BLaER1 (cell line): Measurements from ENCODE around the gene SEPTIN14.
"Not testable (repeated sequence)": the region's sequence is repeated elsewhere in the genome, so short reads cannot be mapped to it uniquely, and the experiment has no call there.

ENCODE experiments used
- H3K27ac ChIP-seq: shearing (Covaris generic); formaldehyde crosslinking; 2 replicates; pipeline ENCODE4 v1.8.1; 2022
- H3K27me3 ChIP-seq: shearing (Covaris generic); formaldehyde crosslinking; 2 replicates; pipeline ENCODE4 v1.8.1; 2022
- H3K36me3 ChIP-seq: shearing (Covaris generic); formaldehyde crosslinking; 2 replicates; pipeline ENCODE4 v1.8.1; 2022
- H3K4me1 ChIP-seq: shearing (Covaris generic); formaldehyde crosslinking; 2 replicates; pipeline ENCODE4 v1.8.1; 2022
- H3K4me2 ChIP-seq: shearing (Covaris generic); formaldehyde crosslinking; 2 replicates; pipeline ENCODE4 v1.8.1; 2022
- H3K4me3 ChIP-seq: shearing (Covaris generic); formaldehyde crosslinking; 2 replicates; pipeline ENCODE4 v1.8.1; 2022
- H3K9ac ChIP-seq: shearing (Covaris generic); formaldehyde crosslinking; 2 replicates; pipeline ENCODE4 v1.8.1; 2022
- H3K9me3 ChIP-seq: shearing (Covaris generic); formaldehyde crosslinking; 2 replicates; pipeline ENCODE4 v1.8.1; 2022
- H4K20me1 ChIP-seq: shearing (Covaris generic); formaldehyde crosslinking; 2 replicates; pipeline ENCODE4 v1.8.1; 2022
- Cebpa-rat ChIP-seq: shearing (Covaris generic); IDR thresholded peaks from 2 replicates; pipeline ENCODE4 v1.8.1; 2022

Gene SEPTIN14

DNA sequence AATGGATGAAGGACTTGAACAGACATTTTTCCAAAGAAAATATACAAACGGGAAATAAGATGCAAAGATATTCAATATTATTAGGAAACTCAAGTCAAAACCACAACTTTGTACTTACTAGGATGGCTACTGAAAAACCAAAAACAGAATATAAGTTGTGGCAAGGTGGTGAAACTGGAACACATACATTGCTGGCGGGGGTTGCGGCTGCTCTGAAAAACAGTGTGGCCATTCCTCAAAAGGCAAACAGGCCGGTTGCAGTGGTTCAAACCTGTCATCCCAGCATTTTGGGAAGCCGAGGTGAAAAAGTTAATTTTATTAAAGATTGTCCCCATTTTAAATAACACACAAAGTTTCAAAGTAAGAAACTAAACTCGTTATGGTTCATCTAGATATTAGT lies 14.8 kb upstream of the SEPTIN14 start:
- Histone ChIP-seq H3K4me3 (no peak overlapping the region), H3K36me3 (no peaks in the 10 kb centered on the region), H3K27ac (no peak overlapping the region), H3K27me3 (no peaks in the 10 kb centered on the region), H4K20me1 (no peaks in the 10 kb centered on the region), H3K4me2 (no peak overlapping the region), H3K9me3 (no peaks in the 10 kb centered on the region), H3K4me1 (no peaks in the 10 kb centered on the region), H3K9ac (no peak overlapping the region)
- no peak for TF ChIP-seq Cebpa-rat

DNA sequence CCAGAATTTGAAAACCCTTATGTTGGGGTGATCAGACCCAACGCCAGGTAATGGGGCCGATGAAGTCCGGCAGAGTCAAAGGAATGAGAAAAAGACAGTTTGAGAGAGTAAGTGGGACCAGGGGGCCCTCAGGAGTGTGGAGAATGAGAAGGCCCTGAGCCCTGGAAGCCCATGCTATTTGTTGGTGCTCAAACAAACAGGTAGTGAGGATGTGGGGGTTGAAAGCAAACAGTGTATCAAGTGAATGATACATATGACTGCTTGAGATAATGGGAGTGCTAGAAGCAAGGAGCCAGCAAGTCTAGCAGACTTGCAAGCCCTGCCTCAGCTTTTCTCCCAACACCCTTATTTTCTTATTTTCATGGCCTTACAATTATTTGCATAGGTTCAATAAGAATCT lies 11.2 kb upstream of the SEPTIN14 start:
- Histone ChIP-seq H3K4me3 (no peak overlapping the region), H3K4me1 (no peaks in the 10 kb centered on the region), H3K9me3 (peaks cover 7% of the 10 kb centered on the region; the same call in 1 of the 2 replicates), H3K27me3 (no peaks in the 10 kb centered on the region), H3K9ac (no peak overlapping the region), H3K27ac (no peak overlapping the region), H3K4me2 (no peak overlapping the region), H4K20me1 (no peaks in the 10 kb centered on the region), H3K36me3 (no peaks in the 10 kb centered on the region)
- no peak for TF ChIP-seq Cebpa-rat

DNA sequence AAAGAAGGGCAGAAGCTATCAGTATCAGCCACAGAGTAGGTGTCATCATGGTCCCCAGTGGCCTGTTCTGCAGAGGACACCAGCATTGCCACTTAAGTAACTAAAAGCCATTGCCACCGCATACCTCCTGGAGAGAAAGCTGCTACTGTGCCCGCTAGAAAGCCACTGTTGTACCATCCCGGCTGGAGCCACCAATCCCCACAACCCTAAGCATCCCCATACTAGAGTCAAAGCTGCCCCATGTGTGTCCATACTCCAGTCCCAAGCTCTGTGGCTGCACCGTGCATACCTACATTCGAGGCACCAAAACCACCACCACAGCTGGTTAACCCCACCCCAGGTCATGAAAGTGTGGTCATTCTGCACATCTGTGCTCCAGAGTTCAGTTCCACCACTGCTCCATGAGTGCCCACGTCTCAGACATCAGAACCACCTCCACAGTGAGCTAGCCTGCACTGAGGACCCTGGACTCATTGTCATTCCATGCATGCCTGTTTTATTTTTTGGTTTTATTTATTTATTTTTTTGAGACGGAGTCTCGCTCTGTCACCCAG lies 9.5 kb upstream of the SEPTIN14 start:
- no peak overlapping the region for H3K9ac ChIP-seq
- no peak for TF ChIP-seq Cebpa-rat
- no peak overlapping the region for H3K4me3 ChIP-seq
- no peaks in the 10 kb centered on the region for H3K36me3 ChIP-seq
- no peaks in the 10 kb centered on the region for H3K4me1 ChIP-seq
- H3K9me3 ChIP-seq, result peaks cover 8% of the 10 kb centered on the region; the same call in 1 of the 2 replicates
- no peak overlapping the region for H3K4me2 ChIP-seq
- no peaks in the 10 kb centered on the region for H3K27me3 ChIP-seq
- H3K27ac ChIP-seq, result no peak overlapping the region
- no peaks in the 10 kb centered on the region for H4K20me1 ChIP-seq

DNA sequence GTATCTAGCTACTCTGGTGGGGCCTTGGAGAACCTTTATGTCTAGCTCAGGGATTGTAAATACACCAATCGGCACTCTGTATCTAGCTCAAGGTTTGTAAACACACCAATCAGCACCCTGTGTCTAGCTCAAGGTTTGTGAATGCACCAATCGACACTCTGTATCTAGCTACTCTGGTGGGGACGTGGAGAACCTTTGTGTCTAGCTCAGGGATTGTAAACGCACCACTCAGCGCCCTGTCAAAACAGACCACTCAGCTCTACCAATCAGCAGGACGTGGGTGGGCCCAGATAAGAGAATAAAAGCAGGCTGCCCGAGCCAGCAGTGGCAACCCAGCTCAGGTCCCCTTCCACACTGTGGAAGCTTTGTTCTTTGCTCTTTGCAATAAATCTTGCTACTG lies 6.4 kb upstream of the SEPTIN14 start:
- H3K36me3 ChIP-seq, H3K4me1 ChIP-seq, H3K27ac ChIP-seq, H3K4me2 ChIP-seq, H4K20me1 ChIP-seq, H3K4me3 ChIP-seq, H3K27me3 ChIP-seq, H3K9ac ChIP-seq: not testable (repeated sequence)
- peaks cover 12% of the 10 kb centered on the region; the same call in 1 of the 2 replicates for H3K9me3 ChIP-seq

DNA sequence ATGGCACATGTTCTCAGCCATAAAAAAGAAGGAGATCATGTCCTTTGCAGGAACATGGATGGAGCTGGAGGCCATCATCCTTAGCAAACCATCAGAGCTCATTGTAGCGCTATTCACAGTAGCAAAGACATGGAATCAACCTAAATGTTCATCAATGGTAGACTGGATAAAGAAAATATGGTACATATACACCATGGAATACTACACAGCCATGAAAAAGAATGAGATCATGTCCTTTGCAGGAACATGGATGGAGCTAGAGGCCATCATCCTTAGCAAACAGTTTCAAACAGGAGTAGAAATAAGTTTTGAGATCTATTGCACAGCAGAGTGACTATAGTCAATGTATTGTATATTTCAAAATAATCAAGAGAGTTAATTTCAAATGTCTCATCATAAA lies 17.4 kb downstream of the SEPTIN14 start:
- not testable (repeated sequence) for H3K4me3 ChIP-seq, H4K20me1 ChIP-seq, H3K9ac ChIP-seq, H3K27ac ChIP-seq, H3K4me1 ChIP-seq, H3K36me3 ChIP-seq, H3K9me3 ChIP-seq, H3K27me3 ChIP-seq, H3K4me2 ChIP-seq

DNA sequence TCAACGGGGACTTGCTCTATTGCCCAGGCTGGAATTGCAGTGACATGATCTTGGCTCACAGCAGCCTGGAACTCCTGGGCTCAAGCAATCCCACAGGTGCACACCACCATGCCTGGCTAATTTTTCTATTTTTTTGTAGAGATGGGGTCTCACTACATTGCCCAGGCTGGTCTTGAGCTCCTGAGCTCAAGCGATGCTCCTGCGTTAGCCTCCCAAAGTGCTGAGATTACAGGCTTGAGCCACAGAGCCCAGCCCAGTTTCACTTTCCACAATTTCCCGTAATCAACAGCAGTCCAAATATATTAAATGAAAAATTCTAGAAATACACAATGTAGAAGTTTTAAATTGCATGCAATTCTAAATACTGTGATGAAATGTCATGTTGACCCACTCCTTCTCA lies 24.0 kb downstream of the SEPTIN14 start:
- no peaks in the 10 kb centered on the region for H3K36me3 ChIP-seq

DNA sequence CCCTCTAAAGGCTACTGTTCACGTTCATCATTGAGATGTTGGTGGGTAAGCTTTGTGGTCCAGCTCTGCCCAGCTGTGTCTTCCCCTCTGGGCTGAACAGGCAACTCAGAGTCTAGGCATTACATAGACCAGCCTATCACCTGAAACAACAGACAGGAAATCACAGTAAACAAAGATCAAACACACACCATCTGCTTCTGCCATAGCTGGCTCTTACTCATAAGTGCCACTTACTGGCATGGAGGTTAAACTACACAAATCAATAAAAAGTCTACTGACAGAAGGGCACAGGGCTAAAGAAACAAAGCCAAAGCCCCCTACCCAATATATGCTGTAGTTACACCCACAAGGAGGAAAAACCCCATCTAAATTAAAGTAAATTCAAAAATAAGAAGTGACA lies 35.0 kb downstream of the SEPTIN14 start:
- H3K4me2 ChIP-seq, result no peak overlapping the region
- H3K27ac ChIP-seq, result no peak overlapping the region
- no peak for TF ChIP-seq Cebpa-rat
- no peaks in the 10 kb centered on the region for H3K36me3 ChIP-seq
- no peak overlapping the region for H3K4me3 ChIP-seq
- no peaks in the 10 kb centered on the region for H3K27me3 ChIP-seq
- no peak overlapping the region for H3K9ac ChIP-seq
- H3K4me1 ChIP-seq, result no peaks in the 10 kb centered on the region
- H4K20me1 ChIP-seq, result no peaks in the 10 kb centered on the region
- H3K9me3 ChIP-seq, result peaks cover 54% of the 10 kb centered on the region

More for the DNA sequence above, 24.0 kb downstream of the SEPTIN14 start:
- Histone ChIP-seq H3K9me3 (no peaks in the 10 kb centered on the region), H3K9ac (no peak overlapping the region), H3K4me2 (no peak overlapping the region), H3K27ac (no peak overlapping the region), H4K20me1 (no peaks in the 10 kb centered on the region), H3K27me3 (no peaks in the 10 kb centered on the region), H3K4me3 (no peak overlapping the region), H3K4me1 (no peaks in the 10 kb centered on the region)
- TF ChIP-seq Cebpa-rat, result no peak

DNA sequence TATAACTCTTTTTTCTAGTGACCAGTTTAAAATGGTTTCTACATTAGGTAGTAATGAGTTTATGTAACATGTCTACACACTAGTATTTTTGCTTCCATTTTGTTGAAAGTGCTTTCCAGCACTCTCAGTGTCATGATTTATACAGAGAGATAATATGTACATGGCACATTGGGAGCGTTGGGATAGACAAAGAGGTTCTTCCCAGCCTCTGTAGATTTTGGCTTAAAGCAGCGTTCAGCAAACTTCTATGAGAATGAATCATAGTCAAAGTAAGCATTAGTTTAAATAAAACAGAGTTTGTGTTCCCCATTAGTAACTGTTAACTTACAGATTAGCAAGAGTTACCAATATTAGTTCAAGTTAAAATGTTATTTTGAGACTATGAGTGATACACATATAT lies 43.9 kb downstream of the SEPTIN14 start:
- no peaks in the 10 kb centered on the region for H3K27me3 ChIP-seq
- H3K27ac ChIP-seq, result no peak overlapping the region
- no peak for TF ChIP-seq Cebpa-rat
- H3K9ac ChIP-seq, result no peak overlapping the region
- no peaks in the 10 kb centered on the region for H3K4me1 ChIP-seq
- no peaks in the 10 kb centered on the region for H3K36me3 ChIP-seq
- H3K9me3 ChIP-seq, result peaks cover 38% of the 10 kb centered on the region
- no peaks in the 10 kb centered on the region for H4K20me1 ChIP-seq
- H3K4me3 ChIP-seq, result no peak overlapping the region
- H3K4me2 ChIP-seq, result no peak overlapping the region

DNA sequence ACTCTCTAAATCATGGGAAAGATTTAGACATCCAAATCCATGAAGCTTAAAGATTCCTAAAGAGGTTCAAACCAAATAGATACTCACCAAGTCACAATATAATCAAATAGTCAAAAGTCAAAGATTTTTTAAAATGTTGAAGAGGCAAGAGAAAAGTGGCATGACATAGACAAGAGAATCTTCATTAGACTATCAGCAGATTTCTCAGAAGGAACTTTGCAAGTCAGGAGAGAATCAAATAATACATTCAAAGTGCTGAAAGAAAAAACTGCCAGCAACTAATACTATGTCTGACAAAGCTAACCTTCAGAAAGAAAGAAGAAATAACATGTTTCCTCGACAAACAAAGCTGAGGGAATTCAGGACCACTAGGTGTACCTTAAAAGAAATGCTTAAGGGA lies 65.3 kb downstream of the SEPTIN14 start:
- not testable (repeated sequence) for H3K4me1 ChIP-seq, H3K27me3 ChIP-seq, H3K36me3 ChIP-seq, H3K9ac ChIP-seq, H3K4me2 ChIP-seq, H3K4me3 ChIP-seq, H4K20me1 ChIP-seq, H3K27ac ChIP-seq
- H3K9me3 ChIP-seq, result peaks cover 36% of the 10 kb centered on the region

DNA sequence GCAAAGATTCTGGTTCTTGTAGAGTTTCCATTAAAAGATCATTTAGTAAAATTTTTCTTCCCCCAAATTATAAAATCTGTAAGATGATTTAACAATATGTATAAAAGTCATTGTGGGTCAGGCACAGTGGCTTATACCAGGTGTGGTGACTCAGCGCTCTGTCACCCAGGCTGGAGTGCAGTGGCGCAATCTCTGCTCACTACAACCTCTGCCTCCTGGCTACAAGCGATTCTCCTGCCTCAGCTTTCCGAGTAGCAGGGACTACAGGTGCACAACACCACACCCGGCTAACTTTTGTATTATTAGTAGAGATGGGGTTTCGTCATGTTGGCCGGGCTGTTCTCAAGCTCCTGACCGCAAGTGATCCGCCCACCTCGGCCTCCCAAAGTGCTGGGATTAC lies 68.0 kb downstream of the SEPTIN14 start:
- no peak overlapping the region for H3K27ac ChIP-seq
- no peaks in the 10 kb centered on the region for H3K4me1 ChIP-seq
- H3K9me3 ChIP-seq, result peaks cover 36% of the 10 kb centered on the region
- no peak overlapping the region for H3K4me2 ChIP-seq
- no peak overlapping the region for H3K9ac ChIP-seq
- no peak overlapping the region for H3K4me3 ChIP-seq
- no peaks in the 10 kb centered on the region for H3K27me3 ChIP-seq
- TF ChIP-seq Cebpa-rat, result no peak
- H4K20me1 ChIP-seq, result no peaks in the 10 kb centered on the region
- no peaks in the 10 kb centered on the region for H3K36me3 ChIP-seq

DNA sequence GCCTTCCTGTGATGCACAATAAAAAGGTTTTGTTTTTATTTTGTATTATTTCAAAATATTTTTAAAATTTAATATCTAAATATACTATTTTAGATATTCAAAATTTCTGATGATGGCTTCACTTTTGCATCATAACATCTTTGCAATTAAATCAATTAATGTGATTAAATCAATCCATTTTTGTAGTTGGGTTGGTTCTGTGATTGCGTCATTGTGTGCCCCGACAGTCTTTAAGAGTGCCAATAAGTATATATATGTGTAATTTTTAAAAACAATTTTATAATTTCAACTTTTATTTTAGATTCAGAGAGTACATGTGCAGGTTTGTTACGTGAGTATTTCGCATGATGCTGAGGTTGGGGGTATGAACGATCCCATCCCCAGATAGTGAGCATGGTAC lies 70.5 kb downstream of the SEPTIN14 start:
- no peak overlapping the region for H3K4me3 ChIP-seq
- H3K27me3 ChIP-seq, result no peaks in the 10 kb centered on the region
- peaks cover 18% of the 10 kb centered on the region for H3K9me3 ChIP-seq
- H3K4me2 ChIP-seq, result no peak overlapping the region
- no peaks in the 10 kb centered on the region for H4K20me1 ChIP-seq
- no peak overlapping the region for H3K27ac ChIP-seq
- TF ChIP-seq Cebpa-rat, result no peak
- no peak overlapping the region for H3K9ac ChIP-seq
- H3K36me3 ChIP-seq, result no peaks in the 10 kb centered on the region
- H3K4me1 ChIP-seq, result no peaks in the 10 kb centered on the region
